ENCODE data around the gene HTR1D.

Gene HTR1D

DNA sequence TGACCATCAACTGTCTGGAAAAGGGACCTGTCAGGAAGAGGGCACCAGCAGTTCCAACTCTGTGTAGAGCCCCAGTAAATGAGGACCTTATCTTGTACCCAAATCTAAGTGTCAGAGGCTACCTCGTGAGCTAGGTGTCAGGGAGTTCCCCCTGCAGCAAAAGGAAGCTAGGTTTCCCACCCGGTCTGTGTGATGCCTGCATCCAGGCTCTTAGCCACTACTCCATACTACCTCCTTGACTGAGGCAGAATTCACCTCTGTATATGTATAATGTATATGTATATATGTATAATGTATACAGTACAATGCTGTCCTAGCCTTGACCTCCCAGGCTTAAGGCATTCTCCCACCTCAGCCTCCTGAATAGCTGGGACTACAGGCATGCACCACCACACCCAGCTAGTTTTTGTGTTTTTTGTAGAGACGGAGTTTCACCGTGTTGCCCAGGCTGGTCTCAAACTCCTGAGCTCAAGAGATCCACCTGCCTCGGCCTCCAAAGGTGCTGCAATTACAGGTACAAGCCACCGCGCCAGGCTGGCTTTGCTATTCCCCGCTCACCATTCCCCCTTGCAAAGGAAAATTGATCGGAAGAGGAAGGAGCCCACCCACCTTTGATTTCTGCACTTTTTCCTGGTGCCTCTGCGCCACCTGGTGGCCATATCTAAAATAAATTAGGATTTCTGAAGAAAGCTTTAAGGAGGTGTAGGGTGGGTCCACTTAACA lies 32.9 kb downstream of the HTR1D start:
- DNase-seq = peak; percentile 57

DNA sequence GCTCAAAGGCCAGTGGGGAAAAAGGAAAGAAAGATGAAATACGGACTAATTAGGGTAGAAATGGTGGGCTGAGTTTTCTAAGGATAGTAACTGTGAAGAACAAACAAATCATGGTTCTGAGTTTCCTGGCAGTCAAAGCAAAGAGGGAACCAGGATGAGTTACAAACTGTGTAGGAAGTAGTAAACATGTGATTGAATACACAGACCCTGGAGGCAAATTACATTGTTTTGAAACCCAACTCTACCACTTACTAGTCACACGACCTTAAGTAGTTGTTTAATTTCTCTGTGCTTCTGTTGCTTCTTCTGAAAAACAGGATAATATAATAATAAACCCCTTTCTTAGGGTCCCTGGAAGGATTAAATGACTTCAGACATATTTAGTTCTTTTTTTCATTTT lies 37.4 kb downstream of the HTR1D start:
- DNase-seq = no peak

DNA sequence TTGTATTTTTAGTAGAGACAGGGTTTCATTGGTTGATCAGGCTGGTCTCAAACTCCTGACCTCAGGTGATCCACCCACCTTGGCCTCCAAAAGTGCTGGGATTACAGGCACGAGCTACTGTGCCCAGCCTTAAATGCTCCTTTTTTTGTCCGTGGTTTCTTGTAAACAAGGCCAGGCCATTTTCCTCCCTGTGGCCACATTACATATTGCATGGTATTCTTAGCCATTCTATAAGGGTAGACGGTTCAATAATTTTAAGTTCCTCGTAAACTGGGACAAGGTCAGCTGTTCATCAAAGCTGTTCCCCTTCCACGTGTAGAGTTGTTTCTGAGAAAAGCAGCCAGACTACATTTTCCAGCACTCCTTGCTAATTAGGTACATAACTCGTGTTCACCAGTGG lies 38.4 kb downstream of the HTR1D start:
- DNase-seq = no peak

DNA sequence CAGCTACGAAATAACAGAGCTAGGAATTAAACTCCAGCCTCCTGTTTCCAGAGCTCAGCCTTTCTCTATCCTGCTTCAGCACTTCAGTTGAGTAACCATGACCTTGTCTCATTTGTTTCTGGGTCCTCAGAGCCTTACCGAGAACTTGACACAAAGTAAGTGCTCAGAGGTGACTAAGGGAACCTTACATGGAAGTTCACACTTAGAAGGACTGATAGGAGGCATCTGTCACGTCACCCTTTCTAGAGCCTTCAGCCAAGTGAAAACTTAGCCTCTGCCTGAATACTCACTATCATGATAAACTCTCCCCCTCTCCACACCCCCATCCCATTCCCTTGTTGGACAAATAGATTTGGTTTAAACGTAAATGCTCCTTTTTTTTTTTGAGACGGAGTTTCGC lies 38.9 kb downstream of the HTR1D start:
- no peak for DNase-seq

DNA sequence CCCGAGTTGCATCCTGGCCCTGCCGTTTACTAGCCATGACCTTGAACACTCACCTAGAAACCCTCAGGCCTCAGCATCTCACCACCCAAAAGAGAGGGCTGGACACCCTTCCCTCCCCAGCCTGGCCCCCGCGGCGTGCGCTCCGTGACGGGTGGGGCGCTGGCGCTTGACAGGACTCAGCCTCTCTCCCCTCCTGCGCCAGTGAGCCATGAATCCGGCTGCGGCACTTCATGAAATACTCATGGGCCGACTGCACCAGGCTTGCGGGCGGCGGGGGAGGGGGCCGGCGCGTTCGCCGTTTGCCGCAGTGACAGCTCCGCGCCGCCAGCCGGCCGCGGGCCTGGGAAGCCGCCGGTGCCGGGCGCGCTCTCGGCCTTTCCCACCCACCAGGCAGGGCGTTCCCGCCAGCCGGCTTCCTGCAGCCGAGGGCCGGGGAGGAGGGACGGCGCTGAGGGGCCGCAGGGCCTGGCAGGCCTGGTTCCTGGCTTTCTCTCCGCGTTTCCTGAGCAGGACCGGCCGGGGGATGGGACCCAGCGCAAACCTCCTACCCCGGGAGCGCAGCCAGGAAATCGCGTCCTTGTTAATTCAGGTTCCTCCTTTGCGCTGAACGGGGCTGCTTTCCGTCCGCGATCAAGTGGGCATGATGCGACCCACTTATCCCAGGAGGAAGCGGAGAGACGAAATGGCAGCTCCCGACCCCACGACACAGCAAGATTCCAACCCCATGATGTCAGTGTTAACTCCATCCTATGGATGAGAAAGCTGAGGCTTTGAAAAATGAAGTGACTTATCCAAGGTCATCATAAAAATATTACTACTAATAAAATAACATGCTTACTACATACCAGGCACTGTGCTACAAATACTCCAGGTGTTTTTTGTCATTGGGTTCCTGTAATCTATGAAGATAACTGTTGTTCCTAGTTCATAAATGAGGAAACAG lies 39.6 kb downstream of the HTR1D start:
- DNase-seq = peak; percentile 61

DNA sequence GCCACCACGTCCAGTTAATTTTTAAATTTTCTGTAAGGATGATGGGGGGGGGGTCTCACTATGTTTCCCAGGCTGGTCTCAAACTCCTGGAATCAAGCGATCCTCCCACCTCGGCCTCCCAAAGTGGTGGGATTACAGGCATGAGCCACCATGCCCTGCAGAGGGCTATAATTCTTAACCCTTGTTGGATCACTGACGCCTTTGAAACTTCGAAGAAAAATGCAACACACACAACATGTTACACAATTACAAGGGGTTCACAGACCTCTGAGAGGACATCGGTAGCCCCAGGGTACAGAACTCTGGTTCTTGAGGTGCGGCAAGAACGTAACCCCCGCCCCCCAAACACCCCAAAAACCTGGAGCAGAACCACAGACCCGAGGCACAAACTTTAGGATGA lies 40.3 kb downstream of the HTR1D start:
- DNase-seq = no peak

DNA sequence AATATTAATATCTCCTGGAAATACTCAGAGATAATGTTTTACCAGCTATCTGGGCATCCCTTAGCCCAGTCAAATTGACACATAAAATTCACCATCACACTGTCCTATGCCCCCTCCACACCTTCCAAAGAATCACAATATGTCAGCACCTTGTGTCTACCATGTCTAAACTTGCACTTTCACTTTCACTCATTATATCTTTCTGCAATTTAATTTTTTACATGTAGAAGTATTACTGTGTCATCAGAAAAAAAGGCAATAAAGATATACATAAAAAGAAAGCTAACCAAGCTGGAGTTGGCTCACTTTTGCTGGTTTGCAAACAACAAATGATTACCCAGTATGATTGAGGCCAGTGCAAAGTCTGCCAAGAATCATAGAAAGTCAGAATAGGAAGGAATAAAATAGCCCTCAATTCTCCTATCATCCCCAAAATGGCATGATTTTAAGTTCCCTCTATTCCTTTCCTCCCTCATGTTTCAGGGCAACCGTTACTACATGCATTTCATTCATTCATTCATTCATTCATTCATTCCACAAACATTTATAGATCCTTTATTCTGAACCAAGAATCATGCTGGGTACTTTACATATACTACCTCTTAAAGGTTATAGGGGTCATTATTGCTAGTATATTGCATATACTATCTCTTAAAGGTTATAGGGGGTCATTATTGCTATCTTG lies 42.7 kb downstream of the HTR1D start:
- no peak for DNase-seq

DNA sequence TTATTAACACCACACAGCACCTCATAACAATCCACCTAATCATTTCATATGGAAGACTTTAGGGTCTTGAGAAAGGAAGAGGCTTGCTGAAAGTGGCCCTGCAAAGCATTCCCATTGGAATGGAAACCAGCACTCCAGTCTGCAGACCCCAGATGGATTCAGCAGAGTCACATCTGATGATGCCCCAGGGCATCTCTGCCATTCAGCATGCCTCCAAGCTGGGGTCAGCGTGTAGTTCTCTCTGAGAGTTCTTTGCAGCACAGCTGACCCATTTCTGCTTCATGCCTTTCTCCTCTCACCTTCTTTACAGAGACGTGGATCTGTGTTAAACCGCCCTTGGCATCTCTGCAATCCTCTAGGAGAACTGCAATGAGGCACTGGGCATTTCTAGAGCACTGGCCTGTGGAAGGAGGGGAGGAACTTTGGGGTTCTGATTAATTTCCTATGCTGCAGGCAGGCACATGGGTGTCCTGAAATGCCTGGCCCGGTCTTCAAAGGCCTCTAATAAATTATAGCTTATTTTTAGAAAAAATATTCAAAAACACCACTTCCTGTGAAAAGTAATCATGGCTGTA lies 46.0 kb downstream of the HTR1D start:
- DNase-seq = no peak

DNA sequence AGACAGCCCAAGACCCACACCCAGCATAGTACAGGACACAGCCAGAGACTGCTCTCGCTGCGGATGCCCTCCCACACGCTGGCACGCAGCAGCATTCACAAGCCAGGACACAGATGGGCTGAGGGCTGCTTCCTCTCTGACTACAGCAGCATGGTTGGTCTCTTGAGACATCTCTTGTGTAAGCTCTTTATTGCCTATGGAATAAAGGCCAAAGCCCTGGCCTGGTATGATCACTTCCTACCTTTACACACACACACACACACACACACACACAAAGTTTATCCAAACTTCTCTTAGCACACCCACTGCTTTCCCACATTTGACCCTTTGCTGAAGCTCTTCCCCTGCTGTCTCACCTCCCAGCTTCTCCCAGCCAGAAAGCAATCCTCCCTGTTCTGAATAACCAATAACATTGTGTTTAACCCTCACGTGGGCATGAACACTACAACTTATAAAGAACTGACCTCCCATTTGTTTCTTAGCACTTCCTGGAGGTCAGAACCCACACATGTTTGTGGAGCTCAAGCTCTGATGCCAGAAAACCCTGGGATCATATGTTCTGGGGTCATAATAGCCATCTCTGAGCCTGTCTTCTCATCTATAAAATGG lies 47.5 kb downstream of the HTR1D start:
- DNase-seq = no peak

DNA sequence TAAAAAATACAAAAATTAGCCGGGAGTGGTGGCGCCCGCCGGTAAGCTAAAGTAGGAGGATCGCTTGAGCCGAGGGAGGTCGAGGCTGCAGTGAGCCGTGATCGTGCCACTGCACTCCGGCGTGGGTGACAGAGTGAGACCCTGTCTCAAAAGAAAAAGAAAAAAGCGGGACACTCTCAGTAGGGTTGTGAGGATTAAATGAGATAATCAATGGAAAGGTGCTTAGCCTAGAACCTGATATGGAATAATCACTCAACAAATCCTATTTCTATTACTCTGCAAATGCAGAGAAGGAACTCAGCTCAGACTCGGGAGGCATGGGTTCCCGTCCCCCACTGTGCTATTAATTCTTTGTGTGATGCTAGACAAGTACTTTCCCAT lies 48.1 kb downstream of the HTR1D start:
- DNase-seq = no peak

DNA sequence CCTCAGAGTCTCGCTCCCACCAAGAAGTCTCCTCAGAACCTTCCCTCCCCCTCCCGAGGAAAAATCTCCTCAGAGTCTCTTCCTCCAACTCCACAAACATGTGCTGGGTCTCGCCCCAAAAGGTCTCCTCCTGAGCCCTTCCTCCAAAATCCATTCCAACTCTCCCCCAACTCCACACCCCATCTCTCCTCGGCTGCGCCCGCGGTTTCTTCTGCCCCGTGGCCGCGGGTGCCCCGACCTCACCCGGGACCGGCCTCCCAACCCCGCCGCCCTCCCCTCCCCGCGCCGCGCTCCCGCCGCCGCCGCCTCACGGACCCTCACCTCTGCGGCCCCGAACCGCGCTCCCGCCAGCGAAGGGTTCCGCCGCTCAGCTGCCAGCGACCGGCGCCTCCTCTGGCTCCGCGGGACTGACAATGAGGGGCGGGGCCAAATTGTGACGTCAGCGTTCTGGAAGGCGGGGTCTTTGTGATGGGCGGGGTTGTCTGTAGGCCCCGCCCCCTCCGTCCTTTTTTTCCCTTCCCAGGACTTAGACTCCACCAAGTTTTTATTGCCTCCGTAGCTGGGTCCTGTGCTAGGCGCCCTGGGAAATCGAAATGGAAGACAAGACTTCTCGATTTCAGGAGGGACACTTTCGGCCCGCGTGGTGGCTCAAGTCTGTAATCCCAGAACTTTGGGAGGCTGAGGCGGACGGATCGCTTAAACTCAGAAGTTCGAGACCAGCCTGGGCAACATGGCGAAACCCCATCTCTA lies 48.7 kb downstream of the HTR1D start, which contains the start of gene LUZP1:
TSS of gene LUZP1 (minus strand) at position 412 of the 750 bp plus-strand sequence.
- DNase-seq = peak; percentile 87

DNA sequence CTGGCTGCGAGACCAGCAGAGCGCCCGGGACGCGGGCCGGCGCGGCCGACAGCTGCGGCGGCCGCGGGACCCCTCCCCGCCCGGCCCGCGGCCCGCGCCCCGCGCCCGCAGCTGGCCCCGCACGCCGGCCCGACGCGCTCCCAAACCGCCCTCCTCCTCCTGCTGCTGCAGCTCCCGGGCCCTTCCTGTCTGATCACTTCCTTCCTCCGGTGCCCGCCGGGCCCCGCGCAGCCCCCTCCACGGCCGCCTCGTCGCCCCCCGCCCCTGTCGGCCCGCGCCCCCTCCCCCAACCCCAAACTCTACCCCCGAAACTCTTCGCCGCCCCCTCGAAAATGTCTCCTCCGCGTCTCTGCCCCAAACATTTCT lies 49.2 kb downstream of the HTR1D start:
- DNase-seq = no peak

DNA sequence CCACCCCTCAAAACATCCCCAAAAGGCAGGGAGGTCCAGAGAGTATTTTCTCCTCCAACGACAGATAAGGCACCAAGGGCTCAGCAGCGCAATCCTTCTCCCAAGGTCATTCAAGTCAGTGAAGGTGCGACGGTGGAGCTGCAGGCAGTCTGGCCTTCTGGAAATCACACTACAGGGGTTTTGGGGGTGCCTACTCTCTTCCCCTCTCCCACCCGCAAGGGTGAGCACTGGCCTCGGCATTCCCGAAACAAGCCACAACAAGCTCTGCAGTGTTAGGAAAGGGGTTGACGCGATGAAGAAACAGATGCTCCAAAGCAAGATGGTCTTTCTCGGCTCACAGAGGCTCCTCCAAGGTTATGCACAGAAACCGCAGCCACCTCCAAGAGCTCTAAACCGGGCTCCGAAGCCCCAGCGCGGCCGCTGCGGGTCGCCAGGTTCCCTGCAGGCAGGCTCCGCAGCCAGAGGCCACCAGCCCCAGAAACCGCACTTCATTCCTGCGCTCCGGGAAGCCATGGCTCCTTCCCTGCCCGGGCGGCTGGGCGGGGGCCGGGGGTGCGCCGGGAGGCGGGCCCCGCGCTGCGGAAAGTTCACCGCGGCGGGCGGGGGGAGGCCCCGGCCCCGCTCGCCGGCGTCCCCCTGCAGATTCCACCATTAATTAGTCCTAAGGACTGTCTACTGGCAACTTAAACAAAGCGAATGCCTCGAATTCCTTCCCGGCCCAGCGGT lies 49.8 kb downstream of the HTR1D start:
- DNase-seq = peak; percentile 52

DNA sequence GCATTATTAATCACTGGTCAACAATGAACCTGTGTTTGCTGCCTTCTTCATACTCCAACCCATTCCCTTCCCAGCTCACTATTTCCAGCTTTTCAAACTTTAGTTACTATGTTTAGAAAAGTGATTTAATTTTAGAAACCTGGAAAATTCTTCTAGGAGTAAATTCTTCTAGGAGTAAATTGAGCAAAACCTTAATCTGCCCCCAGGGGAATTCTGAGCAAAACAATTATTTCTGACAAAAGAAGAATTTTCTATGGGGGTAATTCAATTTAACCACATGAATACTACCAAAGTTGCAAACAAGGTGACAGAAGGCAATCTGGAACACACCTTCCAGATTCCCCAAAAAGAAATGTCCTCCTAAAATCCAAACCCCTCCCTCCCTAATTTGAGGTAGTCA lies 50.4 kb downstream of the HTR1D start:
- no peak for DNase-seq

DNA sequence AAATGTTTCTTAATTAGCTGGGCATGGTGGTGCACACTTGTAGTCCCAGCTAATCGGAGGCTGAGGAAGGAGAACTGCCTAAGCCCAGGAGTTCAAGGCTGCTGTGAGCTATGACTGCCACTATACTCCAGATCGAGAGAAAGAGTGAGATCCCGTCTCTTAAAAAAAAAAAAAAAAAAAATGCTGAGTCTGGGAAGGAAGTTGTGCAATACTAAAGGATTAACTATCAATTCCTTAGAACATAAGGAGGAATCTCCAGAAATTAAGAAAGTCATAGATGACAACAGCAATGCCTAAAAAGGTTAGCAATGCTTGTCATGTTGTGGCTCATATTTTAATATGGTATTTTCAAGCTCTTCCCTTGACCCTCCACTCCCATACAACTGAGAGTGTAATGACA lies 53.9 kb downstream of the HTR1D start:
- DNase-seq = no peak

DNA sequence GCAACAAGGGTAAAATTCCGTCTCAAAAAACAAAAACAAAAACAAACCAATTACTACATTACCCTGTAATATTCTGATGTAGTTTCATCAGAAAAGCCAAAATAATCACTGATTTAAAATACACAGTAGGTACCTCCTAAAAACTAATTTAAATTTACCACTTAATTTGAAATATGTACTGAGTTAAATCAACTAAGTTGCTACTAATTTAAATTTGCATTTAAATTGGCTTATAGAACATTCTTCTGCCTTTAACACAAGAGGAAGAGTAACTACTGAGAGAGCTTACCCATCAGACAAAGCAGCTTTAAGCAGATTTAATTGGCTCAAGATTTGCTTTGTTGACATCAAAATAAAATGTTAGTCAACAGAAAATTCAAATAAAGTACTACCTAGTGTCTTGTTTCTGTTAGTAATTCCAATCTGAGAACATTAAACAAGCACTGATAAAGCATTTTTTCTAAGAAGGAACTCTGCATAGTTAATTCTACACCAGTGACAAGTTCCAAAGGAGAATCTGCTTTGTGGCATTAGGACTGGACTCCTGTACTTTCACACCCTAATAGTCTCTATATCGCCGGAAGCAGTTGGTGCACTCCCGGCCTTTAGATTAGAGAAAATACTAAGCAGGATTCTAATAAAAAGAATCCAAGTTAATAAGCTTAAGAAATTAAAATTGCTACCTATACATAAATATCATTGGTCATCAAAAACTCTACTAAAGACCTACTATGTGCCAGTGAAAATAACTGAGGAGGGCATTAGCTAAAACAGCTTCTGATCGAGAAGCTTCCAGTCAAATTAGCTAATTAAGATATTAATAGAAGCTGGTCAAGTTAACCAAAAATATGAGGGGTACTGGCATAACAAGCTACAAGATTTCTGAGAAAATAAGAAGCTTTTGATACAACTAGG lies 57.1 kb downstream of the HTR1D start:
- DNase-seq = no peak

DNA sequence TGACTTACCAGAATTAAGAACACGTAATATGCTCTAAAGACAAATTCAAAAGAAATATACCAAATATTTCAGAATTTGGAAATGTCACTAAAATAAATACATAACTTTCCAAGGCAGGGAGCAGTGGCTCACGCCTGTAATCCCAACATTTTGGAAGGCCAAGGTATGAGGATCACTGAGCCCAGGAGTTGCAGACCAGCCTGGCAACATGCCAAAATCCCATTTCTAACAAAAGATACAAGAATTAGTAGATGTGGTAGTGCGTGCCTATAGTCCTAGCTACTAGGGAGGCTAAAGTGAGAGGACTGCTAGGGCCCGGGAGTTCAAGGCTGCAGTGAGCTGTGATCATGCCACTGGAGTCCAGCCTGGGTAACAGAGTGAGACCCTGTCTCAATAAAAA lies 60.4 kb downstream of the HTR1D start:
- DNase-seq = no peak

DNA sequence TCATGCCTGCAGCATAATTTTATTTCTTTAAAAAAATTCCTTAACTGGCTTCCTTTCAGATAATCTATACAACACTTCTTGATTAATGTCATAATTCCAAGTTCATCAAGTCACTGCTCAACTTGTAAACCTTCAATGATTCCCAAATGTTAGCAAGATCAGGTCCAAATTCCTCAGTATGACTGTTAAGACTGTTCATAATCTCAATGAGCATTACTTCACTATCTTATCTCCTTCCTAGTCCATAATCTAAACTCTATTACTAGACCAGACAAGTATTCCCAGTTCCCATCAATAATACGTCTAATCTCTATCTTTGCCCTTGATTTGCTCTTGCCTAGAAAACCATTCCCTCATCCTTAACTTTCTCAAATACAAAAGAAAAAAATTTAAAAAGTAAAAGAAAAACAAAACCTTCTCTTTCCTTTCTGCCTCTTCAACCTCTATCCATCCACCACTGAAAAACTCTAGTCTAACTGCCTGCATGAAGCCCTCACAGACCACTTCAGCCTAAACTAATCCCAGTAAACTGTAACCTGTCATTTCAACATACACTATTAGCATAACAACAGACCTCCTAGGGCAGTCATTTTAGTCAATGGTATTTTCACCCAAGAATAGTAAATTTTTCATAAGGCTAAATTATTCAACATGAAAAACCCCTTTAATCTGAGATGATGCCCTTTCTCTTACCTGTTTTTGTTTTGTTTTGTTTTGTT lies 64.2 kb downstream of the HTR1D start:
- no peak for DNase-seq

DNA sequence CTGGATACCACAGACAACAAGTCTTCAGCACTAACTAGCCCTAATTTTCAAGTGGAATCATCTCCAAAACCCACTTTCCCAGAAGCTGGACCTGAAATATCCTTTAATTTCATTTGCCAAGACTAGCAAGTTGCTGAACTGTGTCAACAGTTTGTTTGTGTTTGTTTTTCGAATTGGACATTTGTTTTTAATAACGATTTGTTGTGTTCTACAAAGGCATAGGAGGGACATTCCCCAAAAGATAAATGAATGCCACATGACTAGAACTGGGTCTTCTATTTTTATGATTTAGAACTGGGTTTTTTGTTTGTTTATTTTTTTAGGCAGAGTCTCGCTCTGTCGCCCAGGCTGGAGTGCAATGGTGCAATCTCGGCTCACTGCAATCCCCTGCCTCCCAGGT lies 66.6 kb downstream of the HTR1D start:
- no peak for DNase-seq

DNA sequence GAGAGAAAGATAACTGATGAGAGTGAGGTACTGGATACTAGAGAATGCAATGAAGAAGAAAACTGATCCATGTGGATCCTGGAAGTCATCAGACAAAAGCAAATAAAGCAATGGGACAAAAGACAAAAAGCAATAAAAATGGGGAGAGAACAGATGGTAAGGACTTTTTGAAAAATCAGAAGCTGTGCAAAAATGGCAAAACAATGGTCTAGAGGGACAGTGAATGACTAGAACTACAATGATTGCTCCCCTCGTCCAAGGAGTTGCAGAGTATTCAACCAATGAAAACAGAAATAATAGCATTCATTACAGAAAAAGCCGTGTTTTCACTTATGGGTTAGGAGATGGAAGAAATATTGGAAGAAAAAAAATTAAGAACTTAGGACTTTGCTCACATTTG lies 67.2 kb downstream of the HTR1D start:
- DNase-seq = no peak
